Erythroblast (primary cell): ENCODE data around the gene SOX18.

Experiments
- DNase-seq, 2 experiments: peaks; one replicate each; lab custom pipeline; 2025; lab: John Stamatoyannopoulos, UW
- GATA1 ChIP-seq: IDR thresholded peaks from 2 replicates; pipeline ENCODE4 v1.6.1; 2011; ENCODE audit warnings: low read depth, mild to moderate bottlenecking, control low read depth, low read length, moderate library complexity
- POLR2A ChIP-seq: IDR thresholded peaks from 2 replicates; pipeline ENCODE4 v1.6.1; 2011; ENCODE audit warnings: mild to moderate bottlenecking, low read length

Gene SOX18

DNA sequence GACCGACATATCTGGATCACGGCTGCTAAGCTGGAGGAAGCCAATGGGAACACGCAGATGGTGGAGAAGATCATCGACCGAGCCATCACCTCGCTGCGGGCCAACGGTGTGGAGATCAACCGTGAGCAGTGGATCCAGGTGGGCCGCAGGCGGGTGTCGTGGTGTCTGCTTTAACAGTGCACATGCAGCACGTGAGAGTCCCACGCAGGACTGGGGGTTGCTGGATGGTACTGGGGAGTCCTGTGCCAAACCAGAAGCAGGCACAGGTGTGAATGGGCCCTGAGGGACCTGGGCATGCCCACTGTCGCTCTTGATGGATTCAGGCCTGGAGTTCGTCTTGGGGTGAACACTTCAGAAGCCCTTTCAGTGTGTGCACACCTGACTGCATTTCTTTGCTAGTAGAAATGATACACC is 38.1 kb downstream of the SOX18 start:
- no peak for DNase-seq
- TF ChIP-seq GATA1, result no peak
- TF ChIP-seq POLR2A, result no peak

DNA sequence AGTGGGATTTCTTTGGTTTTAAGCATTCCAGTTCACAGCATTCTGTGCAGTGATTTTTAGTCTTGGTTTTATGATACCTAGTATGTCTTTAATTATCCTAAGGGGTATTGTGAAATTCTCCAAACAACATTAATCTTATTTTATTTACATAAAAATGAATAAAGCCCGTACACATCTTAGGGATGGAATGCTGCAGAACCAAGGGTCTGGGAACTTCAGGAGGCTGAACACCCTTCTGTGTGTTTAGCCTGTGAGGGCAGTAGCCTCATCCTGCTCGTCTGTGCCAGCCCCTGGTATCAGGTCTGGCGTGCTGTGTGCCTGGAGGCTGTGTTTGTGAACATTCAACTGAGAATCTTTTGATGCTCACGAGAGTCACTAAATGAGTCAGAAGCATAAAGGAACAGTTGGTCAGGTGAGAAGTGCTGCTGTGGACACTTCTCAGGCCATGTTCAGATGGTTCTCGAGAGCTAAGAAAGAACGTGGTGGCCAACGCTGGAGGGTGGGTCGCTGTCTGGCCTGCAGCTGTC is 38.7 kb downstream of the SOX18 start:
- no peak for TF ChIP-seq POLR2A
- TF ChIP-seq GATA1, result no peak
- no peak for DNase-seq

DNA sequence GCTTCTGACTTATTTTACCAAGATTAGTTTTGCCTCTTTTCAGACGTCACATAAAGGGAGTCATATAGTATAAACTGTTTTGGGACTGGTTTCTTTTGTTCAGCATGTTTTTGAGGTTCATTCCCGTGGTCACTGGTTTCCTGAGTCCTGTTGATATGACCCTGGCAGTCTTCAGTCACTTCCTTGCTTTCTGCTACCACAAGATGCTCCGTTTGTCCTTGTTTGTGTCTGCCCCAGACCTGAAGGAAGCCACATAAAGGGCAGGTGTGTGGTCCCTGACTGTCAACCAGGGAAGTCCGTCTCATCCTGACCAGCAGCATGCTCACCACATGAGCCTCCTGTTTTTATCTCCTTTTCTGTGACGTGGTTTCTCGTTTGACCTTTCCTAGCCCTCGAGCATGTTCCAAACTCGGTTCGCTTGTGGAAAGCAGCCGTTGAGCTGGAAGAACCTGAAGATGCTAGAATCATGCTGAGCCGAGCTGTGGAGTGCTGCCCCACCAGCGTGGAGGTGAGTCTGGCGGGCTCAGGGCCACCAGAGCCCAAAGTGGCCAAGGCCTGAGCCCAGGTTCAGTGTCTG is 39.5 kb downstream of the SOX18 start:
- TF ChIP-seq GATA1 (no peak), POLR2A (no peak)
- DNase-seq, result no peak

DNA sequence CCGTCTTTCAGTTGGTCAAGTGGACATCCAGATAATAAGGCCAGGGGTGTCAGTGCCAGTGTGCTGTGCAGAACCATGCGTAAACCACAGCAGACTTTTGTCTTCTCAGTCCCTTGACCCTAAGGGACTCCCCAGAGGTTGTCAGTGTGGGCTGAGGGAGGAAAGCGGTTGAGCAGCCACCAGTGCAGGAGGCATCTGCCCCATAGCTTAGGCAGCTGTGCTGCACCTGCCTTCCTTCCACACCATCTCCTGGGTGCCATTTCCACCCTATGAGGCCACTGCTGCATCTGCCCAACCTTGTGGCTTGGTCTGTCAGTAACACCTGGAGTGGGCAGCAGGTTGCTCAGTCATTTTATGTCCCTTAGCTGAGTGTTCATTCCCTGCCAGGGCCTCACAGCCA is 42.5 kb downstream of the SOX18 start:
- no peak for DNase-seq
- no peak for TF ChIP-seq GATA1
- TF ChIP-seq POLR2A, result no peak

DNA sequence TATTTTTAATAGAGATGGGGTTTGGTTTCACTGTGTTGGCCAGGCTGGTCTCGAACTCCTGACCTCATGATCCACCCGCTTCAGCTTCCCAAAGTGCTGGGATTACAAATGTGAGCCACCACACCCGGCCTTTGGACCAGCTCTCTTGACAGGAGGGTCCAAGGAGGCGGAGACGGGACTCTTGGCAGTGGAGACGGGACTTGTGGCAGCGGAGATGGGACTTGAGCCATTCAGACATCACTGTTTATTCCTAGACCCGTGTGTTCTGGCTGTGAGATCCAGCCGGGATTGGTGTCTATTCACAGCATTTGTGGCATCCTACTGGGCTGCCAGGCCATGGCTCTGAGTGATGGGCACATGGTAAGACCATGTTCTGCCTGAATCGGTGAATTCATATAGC is 42.9 kb downstream of the SOX18 start:
- TF ChIP-seq GATA1 (no peak), POLR2A (no peak)
- no peak for DNase-seq

DNA sequence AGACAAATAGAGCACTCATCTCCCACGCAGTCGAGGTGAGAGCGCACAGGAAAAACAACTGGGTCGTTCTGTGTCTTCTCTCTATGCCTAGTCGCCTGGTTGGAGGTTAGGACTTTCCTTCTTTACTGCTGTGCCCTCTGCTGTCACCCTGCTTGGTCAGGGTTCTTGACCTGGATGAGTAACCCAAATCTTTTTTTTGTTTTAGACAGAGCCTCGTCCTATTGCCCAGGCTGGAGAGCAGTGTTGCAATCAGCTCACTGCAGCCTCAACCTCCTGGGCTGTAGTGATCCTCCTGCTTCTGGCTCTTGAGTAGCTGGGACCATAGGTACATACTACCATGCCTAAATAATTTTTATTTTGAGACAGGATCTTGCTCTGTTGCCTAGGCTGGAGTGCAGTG is 44.0 kb downstream of the SOX18 start:
- no peak for TF ChIP-seq GATA1
- no peak for TF ChIP-seq POLR2A
- no peak for DNase-seq

DNA sequence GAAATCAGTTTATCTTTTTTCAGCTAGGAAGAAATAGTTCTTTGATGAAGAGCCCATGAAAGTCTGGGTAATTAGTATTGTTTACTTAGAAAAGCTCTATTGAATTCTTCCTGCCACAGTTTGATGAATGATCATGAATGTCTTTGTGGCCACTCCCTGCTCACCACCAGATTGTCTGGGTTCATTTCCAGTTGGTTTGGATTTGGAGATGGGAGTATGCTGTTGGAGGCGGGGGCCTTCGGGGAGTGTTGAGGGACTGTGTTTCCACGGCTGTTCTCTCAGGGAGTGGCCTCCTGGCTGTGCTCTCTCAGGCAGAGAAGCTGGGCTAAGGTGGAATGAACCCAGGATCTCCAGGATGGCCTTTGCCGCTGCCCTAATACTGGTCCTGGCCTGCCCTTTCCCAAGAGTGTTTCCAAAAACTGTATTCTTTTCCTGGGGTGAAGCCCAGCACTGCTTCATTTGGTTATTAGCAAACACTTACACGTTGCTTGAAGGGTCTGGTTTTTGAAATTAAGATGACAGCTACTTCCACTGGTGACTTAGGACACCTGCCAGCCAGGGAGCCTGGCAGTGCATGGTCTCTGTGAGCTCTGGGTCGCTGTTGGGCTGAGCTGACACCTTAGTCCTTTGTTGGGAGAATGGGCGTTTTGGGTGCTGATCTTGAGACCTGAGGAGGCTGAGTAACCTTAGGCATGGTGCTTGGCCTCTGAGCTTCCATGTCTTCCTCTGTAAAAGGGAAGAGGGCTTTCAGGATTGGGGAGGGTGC is 45.3 kb downstream of the SOX18 start:
- no peak for TF ChIP-seq POLR2A
- no peak for TF ChIP-seq GATA1
- DNase-seq, result no peak

DNA sequence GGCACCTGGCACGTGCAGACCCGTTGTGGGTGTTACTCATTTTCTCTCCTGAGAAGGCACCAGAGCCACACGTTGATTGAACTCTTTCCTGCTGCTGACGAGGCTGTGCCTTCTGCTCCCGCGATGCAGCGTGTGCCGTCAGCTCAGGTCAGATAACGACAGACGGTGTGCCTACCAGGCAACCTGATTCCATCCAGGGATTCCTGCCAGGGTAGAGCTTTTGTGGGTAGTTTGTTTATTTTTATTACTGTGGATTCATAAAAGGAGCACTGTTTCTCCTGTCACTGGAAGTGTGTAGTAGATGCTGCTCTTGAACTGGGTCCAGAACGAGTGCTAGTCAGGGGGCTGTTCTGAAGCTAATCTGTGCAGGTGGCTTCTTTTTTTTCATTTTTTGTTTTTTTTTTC is 47.8 kb downstream of the SOX18 start:
- no peak for TF ChIP-seq GATA1
- TF ChIP-seq POLR2A, result no peak
- DNase-seq, result no peak

DNA sequence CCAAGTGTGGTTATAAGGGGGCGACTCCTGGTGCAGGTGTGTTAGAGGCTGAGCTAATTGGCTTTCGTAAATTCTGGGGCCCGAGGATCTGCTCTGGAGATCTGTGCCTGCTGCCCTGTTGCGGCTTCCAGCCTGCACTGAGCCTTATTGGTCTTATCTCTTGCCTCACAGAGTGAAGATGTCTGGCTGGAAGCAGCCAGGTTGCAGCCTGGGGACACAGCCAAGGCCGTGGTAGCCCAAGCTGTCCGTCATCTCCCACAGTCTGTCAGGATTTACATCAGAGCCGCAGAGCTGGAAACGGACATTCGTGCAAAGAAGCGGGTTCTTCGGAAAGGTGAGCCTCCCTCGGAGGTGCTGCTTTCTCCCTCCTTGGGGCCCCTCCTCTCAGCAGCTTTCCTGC is 48.5 kb downstream of the SOX18 start:
- no peak for TF ChIP-seq GATA1
- TF ChIP-seq POLR2A, result no peak
- no peak for DNase-seq
